Lower lobe of right lung (tissue), 2 donors: ENCODE results near the gene EIF4E1B. TPM values are rescaled to one million over a fixed set of nuclear protein-coding genes. Genes with fewer than 3 reads are reported as not detected.

Experiments
- ATAC-seq, 2 donors: fragments of 200-7000 bp; cut with Tn5 transposase; one replicate each; pipeline ENCODE4 v1.9.1; 2020 to 2022; ENCODE audit warnings: mild to moderate bottlenecking in 2 of 2, moderate library complexity in 2 of 2
- DNase-seq: peaks from one replicate; pipeline ENCODE4 v3.0.0-alpha.2; 2020
- H3K27ac ChIP-seq: fragments of 200-600 bp; one replicate; pipeline ENCODE4 v1.8.0; 2022
- H3K27me3 ChIP-seq: fragments of 200-600 bp; one replicate; pipeline ENCODE4 v1.8.0; 2022; ENCODE audit warnings: low read depth
- H3K36me3 ChIP-seq: fragments of 200-600 bp; one replicate; pipeline ENCODE4 v1.8.0; 2022; ENCODE audit warnings: mild to moderate bottlenecking
- H3K4me1 ChIP-seq: fragments of 200-600 bp; one replicate; pipeline ENCODE4 v1.8.0; 2022
- H3K4me3 ChIP-seq: fragments of 200-600 bp; one replicate; pipeline ENCODE4 v1.8.0; 2022; ENCODE audit warnings: mild to moderate bottlenecking
- H3K9me3 ChIP-seq: fragments of 200-600 bp; one replicate; pipeline ENCODE4 v1.8.0; 2022
- intact Hi-C: fragments of 100-400 bp; cut with DNase I; formaldehyde crosslinking; loops from one replicate; pipeline ENCODE4 v1.11.0; 2022
- total RNA-seq: library from RNA; stranded (reverse); fragmentation: NEBNext Ultra II Directional; extraction: Animal tissue kit (Norgen Biotek cat#: 25700); gene quantifications from one replicate; pipeline ENCODE4 v1.2.1, GENCODE V29; 2021
- TF ChIP-seq, protein P1 (sequence below): fragments of 200-600 bp; IDR thresholded peaks from one replicate; pipeline ENCODE4 v1.8.0; 2022; ENCODE audit warnings: antibody characterized with exemption, mild to moderate bottlenecking
- donor health status: DM: no; HTN: yes; CAD: no; lungs with severe emphysema.

EIF4E1B gene
- total RNA-seq, 1 donor from 2014 or later, result not detected

DNA sequence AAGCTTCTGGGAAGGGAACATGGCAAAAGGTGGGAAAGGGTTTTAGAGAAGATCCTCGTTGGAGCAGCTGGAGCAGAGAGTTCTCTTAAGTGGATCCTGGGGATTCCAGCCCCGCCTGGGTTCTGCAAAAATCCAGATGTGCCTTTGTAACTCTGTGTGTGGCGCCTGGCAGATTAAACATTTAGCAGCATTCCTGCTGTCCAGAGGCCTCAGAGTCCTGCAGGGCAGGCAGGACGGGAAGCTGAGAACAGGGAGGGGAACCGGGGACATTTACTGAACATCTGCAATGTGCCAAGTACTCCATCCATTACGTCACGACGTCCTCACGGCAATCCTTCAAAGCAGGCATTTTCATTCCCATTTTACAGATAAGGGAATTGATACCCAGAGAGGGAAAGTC lies 6.0 kb downstream of the EIF4E1B start:
- H3K27me3 ChIP-seq, result peaks cover 29% of the 10 kb centered on the region
- no peak for ATAC-seq
- TF ChIP-seq, protein P1, sequence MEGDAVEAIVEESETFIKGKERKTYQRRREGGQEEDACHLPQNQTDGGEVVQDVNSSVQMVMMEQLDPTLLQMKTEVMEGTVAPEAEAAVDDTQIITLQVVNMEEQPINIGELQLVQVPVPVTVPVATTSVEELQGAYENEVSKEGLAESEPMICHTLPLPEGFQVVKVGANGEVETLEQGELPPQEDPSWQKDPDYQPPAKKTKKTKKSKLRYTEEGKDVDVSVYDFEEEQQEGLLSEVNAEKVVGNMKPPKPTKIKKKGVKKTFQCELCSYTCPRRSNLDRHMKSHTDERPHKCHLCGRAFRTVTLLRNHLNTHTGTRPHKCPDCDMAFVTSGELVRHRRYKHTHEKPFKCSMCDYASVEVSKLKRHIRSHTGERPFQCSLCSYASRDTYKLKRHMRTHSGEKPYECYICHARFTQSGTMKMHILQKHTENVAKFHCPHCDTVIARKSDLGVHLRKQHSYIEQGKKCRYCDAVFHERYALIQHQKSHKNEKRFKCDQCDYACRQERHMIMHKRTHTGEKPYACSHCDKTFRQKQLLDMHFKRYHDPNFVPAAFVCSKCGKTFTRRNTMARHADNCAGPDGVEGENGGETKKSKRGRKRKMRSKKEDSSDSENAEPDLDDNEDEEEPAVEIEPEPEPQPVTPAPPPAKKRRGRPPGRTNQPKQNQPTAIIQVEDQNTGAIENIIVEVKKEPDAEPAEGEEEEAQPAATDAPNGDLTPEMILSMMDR, result no peak
- no peaks in the 10 kb centered on the region for H3K36me3 ChIP-seq
- no peak overlapping the region for H3K4me3 ChIP-seq
- no peaks in the 10 kb centered on the region for H3K9me3 ChIP-seq
- DNase-seq, result no peak
- H3K4me1 ChIP-seq, result no peaks in the 10 kb centered on the region
- intact Hi-C loops, result no loop called here
- H3K27ac ChIP-seq, result no peak overlapping the region

DNA sequence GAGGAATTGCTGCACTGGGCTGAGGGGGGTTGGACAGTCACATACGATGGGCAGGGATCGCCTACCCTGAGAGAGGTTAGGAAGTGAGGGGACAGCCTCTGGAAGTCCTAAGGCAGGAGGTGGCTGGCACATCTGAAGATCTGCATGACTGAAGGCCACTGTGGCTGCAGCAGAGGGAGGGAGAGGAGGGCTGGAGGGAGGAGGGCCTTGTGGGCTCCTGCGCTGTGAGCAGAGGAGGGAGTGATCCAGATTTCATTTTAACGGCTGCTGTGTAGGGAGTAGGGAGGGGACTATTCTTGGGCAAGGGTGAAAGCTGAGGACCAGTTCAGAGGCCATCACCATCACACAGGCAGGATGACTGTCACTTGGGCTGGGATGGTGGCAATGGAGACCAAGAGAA lies 7.1 kb downstream of the EIF4E1B start:
- intact Hi-C loops, result no loop called here
- Histone ChIP-seq H3K27ac (no peak overlapping the region), H3K4me3 (no peak overlapping the region), H3K36me3 (no peaks in the 10 kb centered on the region), H3K4me1 (no peaks in the 10 kb centered on the region), H3K9me3 (no peaks in the 10 kb centered on the region), H3K27me3 (peaks cover 18% of the 10 kb centered on the region)
- ATAC-seq (no peak), DNase-seq (no peak)
- TF ChIP-seq, protein P1, result no peak

DNA sequence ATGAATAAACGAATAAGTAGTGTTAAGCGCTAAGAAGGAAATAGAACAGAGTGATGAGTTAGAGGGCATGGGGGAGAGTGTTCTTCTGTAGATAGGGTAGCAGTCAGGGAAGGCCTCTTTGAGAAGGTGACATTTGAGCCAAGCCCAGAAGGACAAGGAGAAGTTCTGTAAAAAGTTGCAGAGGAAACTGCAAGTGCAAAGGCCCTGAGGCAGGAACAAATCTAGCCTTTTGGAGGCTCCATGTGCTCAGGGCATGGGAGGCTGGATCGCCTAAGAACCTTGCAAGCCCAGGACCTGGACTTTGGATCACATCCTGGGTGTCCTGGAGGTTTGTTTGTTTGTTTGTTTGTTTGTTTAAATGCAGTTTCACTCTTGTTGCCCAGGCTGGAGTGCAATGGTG lies 8.0 kb downstream of the EIF4E1B start:
- peaks cover 11% of the 10 kb centered on the region for H3K27me3 ChIP-seq
- no peaks in the 10 kb centered on the region for H3K9me3 ChIP-seq
- no peaks in the 10 kb centered on the region for H3K4me1 ChIP-seq
- no peak overlapping the region for H3K4me3 ChIP-seq
- no peak overlapping the region for H3K27ac ChIP-seq
- no peaks in the 10 kb centered on the region for H3K36me3 ChIP-seq
- TF ChIP-seq, protein P1, result no peak
- ATAC-seq (no peak), DNase-seq (no peak)
- intact Hi-C loops, result no loop called here

DNA sequence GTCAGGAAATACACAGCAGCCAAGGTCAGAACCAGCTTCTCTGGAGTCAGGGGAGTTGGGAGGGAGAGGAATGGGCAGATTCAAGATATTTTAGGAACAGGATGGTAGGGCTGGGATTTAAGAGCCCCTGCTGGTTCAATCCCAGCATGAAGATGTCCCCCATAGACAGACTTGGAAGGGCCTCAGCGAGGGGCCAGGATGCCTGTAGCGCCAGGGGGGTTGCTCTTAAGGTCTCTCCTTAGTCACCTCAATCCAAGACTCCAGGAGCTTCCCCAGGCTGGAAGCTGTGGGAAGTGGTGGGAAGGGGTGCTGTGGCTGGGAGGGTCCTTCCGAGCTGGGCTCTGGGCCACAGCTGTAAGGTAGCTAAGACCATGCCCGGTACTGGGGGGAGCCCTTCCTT lies 8.7 kb downstream of the EIF4E1B start:
- Histone ChIP-seq H3K27me3 (peaks cover 11% of the 10 kb centered on the region), H3K4me3 (no peak overlapping the region), H3K9me3 (no peaks in the 10 kb centered on the region), H3K36me3 (no peaks in the 10 kb centered on the region), H3K27ac (no peak overlapping the region), H3K4me1 (no peaks in the 10 kb centered on the region)
- intact Hi-C loops, result no loop called here
- DNase-seq (no peak), ATAC-seq (no peak)
- TF ChIP-seq, protein P1, result no peak

DNA sequence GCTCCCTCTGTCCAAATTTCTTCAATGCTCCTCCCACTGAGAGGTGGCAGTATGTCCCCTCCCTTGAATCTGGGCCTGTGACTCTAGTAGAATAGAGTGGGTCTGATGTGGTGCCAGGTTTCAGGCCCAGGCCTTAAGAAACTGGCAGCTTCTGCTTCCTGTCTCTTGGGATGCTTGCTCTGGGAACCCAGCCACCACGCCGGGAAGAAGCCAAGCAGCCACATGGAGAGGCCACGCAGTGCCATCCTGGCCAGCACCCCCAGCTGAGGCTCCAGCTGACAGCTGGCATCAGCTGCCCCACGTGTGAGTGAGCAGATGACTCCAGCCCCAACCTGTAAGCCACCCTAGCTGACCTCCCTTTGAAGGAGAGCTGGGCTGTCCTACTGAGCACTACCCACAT lies 9.5 kb downstream of the EIF4E1B start:
- intact Hi-C loops, result no loop called here
- TF ChIP-seq, protein P1, result no peak
- DNase-seq (no peak), ATAC-seq (no peak)
- no peaks in the 10 kb centered on the region for H3K9me3 ChIP-seq
- no peak overlapping the region for H3K4me3 ChIP-seq
- peaks cover 6% of the 10 kb centered on the region for H3K27me3 ChIP-seq
- H3K4me1 ChIP-seq, result no peaks in the 10 kb centered on the region
- no peak overlapping the region for H3K27ac ChIP-seq
- H3K36me3 ChIP-seq, result no peaks in the 10 kb centered on the region

DNA sequence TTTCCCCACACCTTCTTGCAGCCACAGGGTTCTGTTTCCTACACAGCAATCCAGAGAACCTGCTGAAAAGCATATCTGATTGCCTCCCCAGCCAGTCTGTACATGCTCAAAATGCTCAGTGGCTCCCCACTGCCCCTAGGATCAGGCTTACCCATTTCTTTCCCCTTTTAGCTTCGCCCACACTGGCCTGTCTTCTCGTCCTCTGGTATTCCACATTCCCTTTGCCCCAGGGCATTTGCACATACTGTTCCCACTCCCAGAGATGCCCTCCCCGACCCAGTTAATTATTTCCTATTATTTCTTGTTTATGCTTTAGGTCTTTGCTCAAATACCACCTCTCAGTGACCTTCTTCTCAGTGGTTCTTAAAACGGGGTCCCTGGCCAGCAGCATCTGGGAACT lies 10.1 kb downstream of the EIF4E1B start:
- H3K4me3 ChIP-seq, result no peak overlapping the region
- intact Hi-C loops, result no loop called here

More for the DNA sequence above, 10.1 kb downstream of the EIF4E1B start:
- Histone ChIP-seq H3K27ac (no peak overlapping the region), H3K4me1 (no peaks in the 10 kb centered on the region), H3K36me3 (no peaks in the 10 kb centered on the region), H3K27me3 (peaks cover under 1% of the 10 kb centered on the region), H3K9me3 (no peaks in the 10 kb centered on the region)
- TF ChIP-seq, protein P1, result no peak
- ATAC-seq (no peak), DNase-seq (no peak)
